ENCODE data around the gene PTPRD. TPM values are rescaled to one million over a fixed set of nuclear protein-coding genes. Genes with fewer than 3 reads are reported as not detected.

Gene PTPRD
- total and polyA plus RNA-seq, 2 donors (not counting 1 experiment from before 2014, with no cell fraction given), result 0.35 to 4.8 TPM

GRCh38 chr9:8804613-8805012 is 1808.2 kb downstream of the PTPRD start:
- Histone ChIP-seq H4K20me1 (ENCODE audit: control insufficient read depth, extremely low read depth, insufficient read depth, low read length) (no peaks in the 10 kb centered on the region), H3K4me1 (ENCODE audit: control insufficient read depth, extremely low read depth, insufficient read depth, low read length) (no peaks in the 10 kb centered on the region), H3K4me2 (ENCODE audit: extremely low read depth, insufficient read depth, low read length) (no peak overlapping the region), H3K9ac (ENCODE audit: insufficient read depth, low read length) (no peak overlapping the region), H3K79me2 (ENCODE audit: control insufficient read depth, insufficient read depth, low read length) (no peaks in the 10 kb centered on the region), H2AFZ (ENCODE audit: low read length) (no peak overlapping the region), H3K4me3 (replicated peaks in 1 of 4; ENCODE audit: control extremely low read depth in 1 of 4, insufficient read depth in 1 of 4, low read depth in 3 of 4, low read length in 4 of 4) (no peak overlapping the region), H3K27me3 (ENCODE audit: control insufficient read depth, insufficient read depth, low read length) (no peaks in the 10 kb centered on the region), H3K27ac (ENCODE audit: insufficient read depth, low read length) (no peak overlapping the region), H3K9me3 (ENCODE audit: control insufficient read depth, insufficient read depth, low read depth, low read length) (no peaks in the 10 kb centered on the region), H3K36me3 (ENCODE audit: control insufficient read depth, insufficient read depth, low read length) (no peaks in the 10 kb centered on the region)
- no peak for DNase-seq (ENCODE audit: low read depth in 2 of 2)
- TF ChIP-seq CTCF (conservative IDR thresholded peaks at IDR 0.05 in 1 of 2, IDR thresholded peaks at IDR 0.05 in 1 of 2; ENCODE audit: low read depth in 1 of 2, low read length in 2 of 2), result no peak
- no peak for TF ChIP-seq EZH2 (IDR thresholded peaks at IDR 0.05; ENCODE audit: low read length, missing control alignments)

- H3K4me3 ChIP-seq (replicated peaks in 1 of 4; ENCODE audit: control extremely low read depth in 1 of 4, insufficient read depth in 1 of 4, low read depth in 3 of 4, low read length in 4 of 4), result no peak overlapping the region
- H3K27ac ChIP-seq (ENCODE audit: insufficient read depth, low read length), result no peak overlapping the region
- no peaks in the 10 kb centered on the region for H3K27me3 ChIP-seq (ENCODE audit: control insufficient read depth, insufficient read depth, low read length)
- TF ChIP-seq EZH2 (IDR thresholded peaks at IDR 0.05; ENCODE audit: low read length, missing control alignments), result no peak
- TF ChIP-seq CTCF (conservative IDR thresholded peaks at IDR 0.05 in 1 of 2, IDR thresholded peaks at IDR 0.05 in 1 of 2; ENCODE audit: low read depth in 1 of 2, low read length in 2 of 2), result no peak
- H3K4me1 ChIP-seq (ENCODE audit: control insufficient read depth, extremely low read depth, insufficient read depth, low read length), result no peaks in the 10 kb centered on the region
- no peak overlapping the region for H3K4me2 ChIP-seq (ENCODE audit: extremely low read depth, insufficient read depth, low read length)
- H3K9me3 ChIP-seq (ENCODE audit: control insufficient read depth, insufficient read depth, low read depth, low read length), result no peaks in the 10 kb centered on the region
- no peaks in the 10 kb centered on the region for H3K79me2 ChIP-seq (ENCODE audit: control insufficient read depth, insufficient read depth, low read length)
- DNase-seq (ENCODE audit: low read depth in 2 of 2), result no peak
- no peak overlapping the region for H2AFZ ChIP-seq (ENCODE audit: low read length)
- H3K36me3 ChIP-seq (ENCODE audit: control insufficient read depth, insufficient read depth, low read length), result no peaks in the 10 kb centered on the region
- no peaks in the 10 kb centered on the region for H4K20me1 ChIP-seq (ENCODE audit: control insufficient read depth, extremely low read depth, insufficient read depth, low read length)
- no peak overlapping the region for H3K9ac ChIP-seq (ENCODE audit: insufficient read depth, low read length)
Measured at GRCh38 chr9:8802242-8802641, 1810.6 kb downstream of the PTPRD start.

GRCh38 chr9:8800196-8800595 is 1812.6 kb downstream of the PTPRD start:
- Histone ChIP-seq H3K4me1 (ENCODE audit: control insufficient read depth, extremely low read depth, insufficient read depth, low read length) (no peaks in the 10 kb centered on the region), H3K79me2 (ENCODE audit: control insufficient read depth, insufficient read depth, low read length) (no peaks in the 10 kb centered on the region), H3K27ac (ENCODE audit: insufficient read depth, low read length) (no peak overlapping the region), H3K27me3 (ENCODE audit: control insufficient read depth, insufficient read depth, low read length) (no peaks in the 10 kb centered on the region), H3K9me3 (ENCODE audit: control insufficient read depth, insufficient read depth, low read depth, low read length) (no peaks in the 10 kb centered on the region), H3K36me3 (ENCODE audit: control insufficient read depth, insufficient read depth, low read length) (no peaks in the 10 kb centered on the region), H3K4me3 (replicated peaks in 1 of 4; ENCODE audit: control extremely low read depth in 1 of 4, insufficient read depth in 1 of 4, low read depth in 3 of 4, low read length in 4 of 4) (no peak overlapping the region), H4K20me1 (ENCODE audit: control insufficient read depth, extremely low read depth, insufficient read depth, low read length) (no peaks in the 10 kb centered on the region), H2AFZ (ENCODE audit: low read length) (no peak overlapping the region), H3K9ac (ENCODE audit: insufficient read depth, low read length) (no peak overlapping the region), H3K4me2 (ENCODE audit: extremely low read depth, insufficient read depth, low read length) (no peak overlapping the region)
- DNase-seq (ENCODE audit: low read depth in 2 of 2), result no peak
- TF ChIP-seq EZH2 (IDR thresholded peaks at IDR 0.05; ENCODE audit: low read length, missing control alignments), result no peak
- TF ChIP-seq CTCF (conservative IDR thresholded peaks at IDR 0.05 in 1 of 2, IDR thresholded peaks at IDR 0.05 in 1 of 2; ENCODE audit: low read depth in 1 of 2, low read length in 2 of 2), result no peak

Measured in fibroblast of lung (primary cell).